ENCODE measurements around the gene EPHB1.
"Not testable (repeated sequence)": the region's sequence is repeated elsewhere in the genome, so short reads cannot be mapped to it uniquely, and the experiment has no call there.

Gene EPHB1

GRCh38 chr3:134991472-134992010 is 196.5 kb downstream of the EPHB1 start:
- no peak overlapping the region for H3K4me3 ChIP-seq (ENCODE audit: control insufficient read depth, low read depth, low read length)
- no peak for DNase-seq (ENCODE audit: low read depth)
- no peak for TF ChIP-seq CTCF (conservative IDR thresholded peaks at IDR 0.05; ENCODE audit: control insufficient read depth, insufficient read depth, low read depth, low read length)

GRCh38 chr3:134992180-134992579 is 197.1 kb downstream of the EPHB1 start:
- TF ChIP-seq CTCF (conservative IDR thresholded peaks at IDR 0.05; ENCODE audit: control insufficient read depth, insufficient read depth, low read depth, low read length): no peak
- no peak for DNase-seq (ENCODE audit: low read depth)
- no peak overlapping the region for H3K4me3 ChIP-seq (ENCODE audit: control insufficient read depth, low read depth, low read length)

- no peak overlapping the region for H3K4me3 ChIP-seq (ENCODE audit: control insufficient read depth, low read depth, low read length)
- no peak for DNase-seq (ENCODE audit: low read depth)
- TF ChIP-seq CTCF (conservative IDR thresholded peaks at IDR 0.05; ENCODE audit: control insufficient read depth, insufficient read depth, low read depth, low read length): no peak
Measured at GRCh38 chr3:134992586-134992985, 197.5 kb downstream of the EPHB1 start.

- DNase-seq (ENCODE audit: low read depth): no peak
- no peak overlapping the region for H3K4me3 ChIP-seq (ENCODE audit: control insufficient read depth, low read depth, low read length)
- TF ChIP-seq CTCF (conservative IDR thresholded peaks at IDR 0.05; ENCODE audit: control insufficient read depth, insufficient read depth, low read depth, low read length): no peak
Measured at GRCh38 chr3:134993011-134993410, 198.0 kb downstream of the EPHB1 start.

GRCh38 chr3:134998158-134998557 is 203.1 kb downstream of the EPHB1 start:
- peak; percentile 12 for DNase-seq (ENCODE audit: low read depth)
- no peak overlapping the region for H3K4me3 ChIP-seq (ENCODE audit: control insufficient read depth, low read depth, low read length)
- TF ChIP-seq CTCF (conservative IDR thresholded peaks at IDR 0.05; ENCODE audit: control insufficient read depth, insufficient read depth, low read depth, low read length): no peak

GRCh38 chr3:134998855-134999254 is 203.8 kb downstream of the EPHB1 start:
- H3K4me3 ChIP-seq (ENCODE audit: control insufficient read depth, low read depth, low read length): no peak overlapping the region
- DNase-seq (ENCODE audit: low read depth): no peak
- no peak for TF ChIP-seq CTCF (conservative IDR thresholded peaks at IDR 0.05; ENCODE audit: control insufficient read depth, insufficient read depth, low read depth, low read length)

- DNase-seq (ENCODE audit: low read depth): no peak
- no peak for TF ChIP-seq CTCF (conservative IDR thresholded peaks at IDR 0.05; ENCODE audit: control insufficient read depth, insufficient read depth, low read depth, low read length)
- H3K4me3 ChIP-seq (ENCODE audit: control insufficient read depth, low read depth, low read length): no peak overlapping the region
Measured at GRCh38 chr3:135000465-135000864, 205.4 kb downstream of the EPHB1 start.

- H3K4me3 ChIP-seq (ENCODE audit: control insufficient read depth, low read depth, low read length); DNase-seq (ENCODE audit: low read depth): not testable (repeated sequence)
Measured at GRCh38 chr3:135005616-135006015, 210.6 kb downstream of the EPHB1 start.

Measured in fibroblast of mammary gland (primary cell).